HL-60/S4 treated with phorbol 12-myristate 13-acetate at 8.2 ng/mL for 4 days and 3 days (cell line): ENCODE results near the gene CDC6.

Experiments
- in situ Hi-C: fragments of 300-500 bp; cut with MboI; formaldehyde crosslinking; loops from 2 replicates; pipeline ENCODE4 v1.15.0; 2022; ENCODE audit warnings: low sequenced_read_pairs

The CDC6 gene

GRCh38 chr17:40320756-40321523 lies 33.3 kb downstream of the CDC6 start:
- in situ Hi-C loops, result no loop called here

- in situ Hi-C loops, result no loop called here
These were observed 33.8 kb downstream of the CDC6 start for GRCh38 chr17:40321524-40321929.

- in situ Hi-C loops, result no loop called here
These were observed 34.3 kb downstream of the CDC6 start for GRCh38 chr17:40321961-40322357.

GRCh38 chr17:40322358-40323315 lies 35.0 kb downstream of the CDC6 start:
- in situ Hi-C loops, result no loop called here

- in situ Hi-C loops, result no loop called here
These were observed 36.0 kb downstream of the CDC6 start for GRCh38 chr17:40323391-40324381.

GRCh38 chr17:40325156-40326013 lies 37.7 kb downstream of the CDC6 start:
- in situ Hi-C loops, result no loop called here

- in situ Hi-C loops, result no loop called here
These were observed 38.5 kb downstream of the CDC6 start for GRCh38 chr17:40326014-40326831.

- in situ Hi-C loops, result no loop called here
These were observed 39.1 kb downstream of the CDC6 start for GRCh38 chr17:40326832-40327199.

GRCh38 chr17:40327244-40327729 lies 39.6 kb downstream of the CDC6 start:
- in situ Hi-C loops, result no loop called here

- in situ Hi-C loops, result no loop called here
These were observed 40.2 kb downstream of the CDC6 start for GRCh38 chr17:40327735-40328385.

GRCh38 chr17:40328386-40328766 lies 40.7 kb downstream of the CDC6 start:
- in situ Hi-C loops, result no loop called here

GRCh38 chr17:40329839-40330794 lies 42.4 kb downstream of the CDC6 start:
- in situ Hi-C loops, result no loop called here

GRCh38 chr17:40330850-40331470 lies 43.3 kb downstream of the CDC6 start:
- in situ Hi-C loops, result no loop called here

- in situ Hi-C loops, result no loop called here
These were observed 44.3 kb downstream of the CDC6 start for GRCh38 chr17:40331743-40332641.

- in situ Hi-C loops, result no loop called here
These were observed 46.2 kb downstream of the CDC6 start for GRCh38 chr17:40333781-40334448.
